GM19328 (cell line): ENCODE results near the gene PHGDH.

ENCODE experiments used
- ATAC-seq: cut with Tn5 transposase; IDR thresholded peaks from one replicate; pipeline ENCODE4 v1.9.1; 2021; ENCODE audit warnings: mild to moderate bottlenecking, moderate library complexity; ENCODE audit not compliant: unreplicated experiment

The PHGDH gene

GRCh38 chr1:119731060-119731459, 19.3 kb downstream of the PHGDH start:
- ATAC-seq: no peak

- ATAC-seq: no peak
Observed at GRCh38 chr1:119731741-119732430, 20.2 kb downstream of the PHGDH start.

- no peak for ATAC-seq
Observed at GRCh38 chr1:119732465-119733168, 20.9 kb downstream of the PHGDH start.

GRCh38 chr1:119733754-119734153, 22.0 kb downstream of the PHGDH start:
- ATAC-seq: no peak

GRCh38 chr1:119735217-119735616, 23.5 kb downstream of the PHGDH start:
- ATAC-seq: no peak

- no peak for ATAC-seq
Observed at GRCh38 chr1:119736649-119737039, 24.9 kb downstream of the PHGDH start.

GRCh38 chr1:119737040-119737682, 25.4 kb downstream of the PHGDH start:
- ATAC-seq: no peak

GRCh38 chr1:119738100-119738720, 26.5 kb downstream of the PHGDH start:
- no peak for ATAC-seq

GRCh38 chr1:119739150-119739549, 27.4 kb downstream of the PHGDH start:
- no peak for ATAC-seq

GRCh38 chr1:119740261-119740660, 28.5 kb downstream of the PHGDH start:
- ATAC-seq: no peak

- no peak for ATAC-seq
Observed at GRCh38 chr1:119740896-119741780, 29.4 kb downstream of the PHGDH start.

GRCh38 chr1:119742202-119742601, 30.5 kb downstream of the PHGDH start:
- no peak for ATAC-seq

GRCh38 chr1:119742677-119743076, 30.9 kb downstream of the PHGDH start:
- no peak for ATAC-seq

GRCh38 chr1:119743308-119743707, 31.6 kb downstream of the PHGDH start:
- no peak for ATAC-seq

- peak; percentile 56 for ATAC-seq
Observed at GRCh38 chr1:119743776-119744597, 32.3 kb downstream of the PHGDH start.

- no peak for ATAC-seq
Observed at GRCh38 chr1:119744598-119744942, 32.8 kb downstream of the PHGDH start.

GRCh38 chr1:119745034-119745433, 33.3 kb downstream of the PHGDH start:
- no peak for ATAC-seq

- ATAC-seq: no peak
Observed at GRCh38 chr1:119747451-119747850, 35.7 kb downstream of the PHGDH start.

GRCh38 chr1:119748040-119748439, 36.3 kb downstream of the PHGDH start:
- no peak for ATAC-seq

- no peak for ATAC-seq
Observed at GRCh38 chr1:119752592-119752991, 40.9 kb downstream of the PHGDH start.
